Upper lobe of left lung (tissue), 6 donors: ENCODE measurements around the gene OVCH1. TPM values are rescaled to one million over a fixed set of nuclear protein-coding genes. Genes with fewer than 3 reads are reported as not detected.

Experiments used
- ATAC-seq, 2 donors: fragments of 200-7000 bp; cut with Tn5 transposase; one replicate each; pipeline ENCODE4 v1.9.1; 2022; ENCODE audit warnings: mild to moderate bottlenecking in 2 of 2, moderate library complexity in 2 of 2; ENCODE audit not compliant: low FRiP score in 2 of 2
- DNase-seq, 2 donors: peaks; one replicate each; pipeline ENCODE4 v3.0.0-alpha.2; 2019 to 2020
- H3K27ac ChIP-seq, 4 donors: fragments of 200-600 bp; sonication (generic); one replicate each; pipeline ENCODE4 v1.5.1; 2016 to 2019
- H3K27me3 ChIP-seq, 4 donors: fragments of 200-600 bp; sonication (generic); one replicate each; pipeline ENCODE4 v1.5.1; 2017 to 2019
- H3K36me3 ChIP-seq, 4 donors: fragments of 200-600 bp; sonication (generic); one replicate each; pipeline ENCODE4 v1.5.1; 2016 to 2019
- H3K4me1 ChIP-seq, 4 donors: fragments of 200-600 bp; sonication (generic); one replicate each; pipeline ENCODE4 v1.5.1; 2018 to 2019
- H3K4me3 ChIP-seq, 4 donors: fragments of 200-600 bp; sonication (generic); one replicate each; pipeline ENCODE4 v1.5.1; 2017 to 2019; ENCODE audit warnings: mild to moderate bottlenecking in 2 of 4, moderate library complexity in 1 of 4
- H3K9me3 ChIP-seq, 4 donors: fragments of 200-600 bp; sonication (generic); one replicate each; pipeline ENCODE4 v1.5.1; 2018 to 2019
- EP300 ChIP-seq, 4 donors: sonication (generic); formaldehyde crosslinking; IDR thresholded peaks; one replicate each; pipeline ENCODE4 v1.5.1; 2017; ENCODE audit warnings: antibody characterized with exemption in 4 of 4, control low read depth in 2 of 4
- POLR2A ChIP-seq, 4 donors: fragments of 450-650 bp; IDR thresholded peaks; one replicate each; pipeline ENCODE4 v1.5.1; 2016 to 2017; ENCODE audit warnings: antibody characterized with exemption in 4 of 4, mild to moderate bottlenecking in 2 of 4
- POLR2AphosphoS5 ChIP-seq, 2 donors: sonication (generic); formaldehyde crosslinking; IDR thresholded peaks; one replicate each; pipeline ENCODE4 v1.5.1; 2017; ENCODE audit warnings: antibody characterized with exemption in 2 of 2
- WGBS, 2 donors: methylation state at CpG; one replicate each; pipeline ENCODE4 v1.1.5; 2017 to 2018; 5-methylcytosine and 5-hydroxymethylcytosine counted together
- total RNA-seq, 6 donors: library from RNA; depleted of rRNA in 4 of 6; stranded (reverse); fragments of >200 nt in 4 of 6; gene quantifications; one replicate each; pipeline versions ENCODE4 v1.1.0 to v1.2.1, GENCODE V29; 2016 to 2021
- TF ChIP-seq, protein P1 (sequence below), 6 experiments: fragments of 450-650 bp in 4 of 6; fragments of 200-600 bp in 2 of 6; sonication (generic) in 2 of 6; IDR thresholded peaks; one replicate each; pipeline ENCODE4 v1.5.1; 2016 to 2019; ENCODE audit warnings: antibody characterized with exemption in 6 of 6
- donor health status: DM: no; HTN: no; CAD: no; lungs with moderate emphysema.
- donor health status: DM: no; HTN: yes; CAD: no; lungs with severe emphysema.

Gene OVCH1, protein sequence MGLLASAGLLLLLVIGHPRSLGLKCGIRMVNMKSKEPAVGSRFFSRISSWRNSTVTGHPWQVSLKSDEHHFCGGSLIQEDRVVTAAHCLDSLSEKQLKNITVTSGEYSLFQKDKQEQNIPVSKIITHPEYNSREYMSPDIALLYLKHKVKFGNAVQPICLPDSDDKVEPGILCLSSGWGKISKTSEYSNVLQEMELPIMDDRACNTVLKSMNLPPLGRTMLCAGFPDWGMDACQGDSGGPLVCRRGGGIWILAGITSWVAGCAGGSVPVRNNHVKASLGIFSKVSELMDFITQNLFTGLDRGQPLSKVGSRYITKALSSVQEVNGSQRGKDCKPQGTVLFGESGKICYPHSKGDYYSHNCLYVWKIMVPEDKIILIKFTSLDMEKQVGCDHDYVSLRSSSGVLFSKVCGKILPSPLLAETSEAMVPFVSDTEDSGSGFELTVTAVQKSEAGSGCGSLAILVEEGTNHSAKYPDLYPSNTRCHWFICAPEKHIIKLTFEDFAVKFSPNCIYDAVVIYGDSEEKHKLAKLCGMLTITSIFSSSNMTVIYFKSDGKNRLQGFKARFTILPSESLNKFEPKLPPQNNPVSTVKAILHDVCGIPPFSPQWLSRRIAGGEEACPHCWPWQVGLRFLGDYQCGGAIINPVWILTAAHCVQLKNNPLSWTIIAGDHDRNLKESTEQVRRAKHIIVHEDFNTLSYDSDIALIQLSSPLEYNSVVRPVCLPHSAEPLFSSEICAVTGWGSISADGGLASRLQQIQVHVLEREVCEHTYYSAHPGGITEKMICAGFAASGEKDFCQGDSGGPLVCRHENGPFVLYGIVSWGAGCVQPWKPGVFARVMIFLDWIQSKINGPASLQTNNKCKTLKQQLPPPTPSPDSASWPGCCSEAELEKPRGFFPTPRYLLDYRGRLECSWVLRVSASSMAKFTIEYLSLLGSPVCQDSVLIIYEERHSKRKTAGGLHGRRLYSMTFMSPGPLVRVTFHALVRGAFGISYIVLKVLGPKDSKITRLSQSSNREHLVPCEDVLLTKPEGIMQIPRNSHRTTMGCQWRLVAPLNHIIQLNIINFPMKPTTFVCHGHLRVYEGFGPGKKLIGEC
- total RNA-seq, result 1 to 10 TPM; 1.2 to 4.0 (median 2.3) TPM

DNA sequence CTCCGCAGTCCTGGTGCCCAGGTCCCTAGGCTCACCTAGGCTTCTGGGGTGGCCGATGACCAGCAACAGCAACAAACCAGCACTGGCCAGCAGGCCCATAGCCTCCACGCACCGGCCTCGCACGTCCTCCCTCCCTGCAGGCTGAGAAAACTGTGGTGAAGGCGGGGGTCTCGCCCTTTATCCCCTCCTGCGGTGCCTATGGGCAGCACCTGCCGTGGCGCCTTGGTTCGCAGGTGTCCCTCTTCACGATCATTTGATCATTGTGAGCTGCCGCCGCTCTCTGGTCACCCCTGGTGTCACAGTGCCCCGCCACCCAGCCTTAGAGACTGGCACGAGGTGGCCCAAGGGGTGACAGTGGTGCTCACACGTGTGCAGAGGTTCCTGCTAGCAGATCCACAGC lies at the start of gene OVCH1:
TSS of gene OVCH1 (minus strand) at position 99 of the 400 bp plus-strand sequence. CDS start at position 99, 0 bp downstream.
- Histone ChIP-seq H3K9me3 (no peaks in the 10 kb centered on the region), H3K27me3 (no peaks in the 10 kb centered on the region), H3K4me3 (no peak within 1 kb of the TSS), H3K36me3 (no peaks in the 10 kb centered on the region), H3K4me1 (no peaks in the 10 kb centered on the region), H3K27ac (no peak within 1 kb of the TSS)
- no peak for ATAC-seq
- 94 to 96% methylated on average over 17 of the region's 18 CpGs for WGBS, 2 donors
- peak in 1 of 2 donors; percentile 63 for DNase-seq
- TF ChIP-seq, protein P1, sequence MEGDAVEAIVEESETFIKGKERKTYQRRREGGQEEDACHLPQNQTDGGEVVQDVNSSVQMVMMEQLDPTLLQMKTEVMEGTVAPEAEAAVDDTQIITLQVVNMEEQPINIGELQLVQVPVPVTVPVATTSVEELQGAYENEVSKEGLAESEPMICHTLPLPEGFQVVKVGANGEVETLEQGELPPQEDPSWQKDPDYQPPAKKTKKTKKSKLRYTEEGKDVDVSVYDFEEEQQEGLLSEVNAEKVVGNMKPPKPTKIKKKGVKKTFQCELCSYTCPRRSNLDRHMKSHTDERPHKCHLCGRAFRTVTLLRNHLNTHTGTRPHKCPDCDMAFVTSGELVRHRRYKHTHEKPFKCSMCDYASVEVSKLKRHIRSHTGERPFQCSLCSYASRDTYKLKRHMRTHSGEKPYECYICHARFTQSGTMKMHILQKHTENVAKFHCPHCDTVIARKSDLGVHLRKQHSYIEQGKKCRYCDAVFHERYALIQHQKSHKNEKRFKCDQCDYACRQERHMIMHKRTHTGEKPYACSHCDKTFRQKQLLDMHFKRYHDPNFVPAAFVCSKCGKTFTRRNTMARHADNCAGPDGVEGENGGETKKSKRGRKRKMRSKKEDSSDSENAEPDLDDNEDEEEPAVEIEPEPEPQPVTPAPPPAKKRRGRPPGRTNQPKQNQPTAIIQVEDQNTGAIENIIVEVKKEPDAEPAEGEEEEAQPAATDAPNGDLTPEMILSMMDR (IDR thresholded peaks at IDR 0.05), result no peak
- TF ChIP-seq POLR2A (IDR thresholded peaks at IDR 0.05) (no peak), EP300 (IDR thresholded peaks at IDR 0.05) (no peak), POLR2AphosphoS5 (IDR thresholded peaks at IDR 0.05) (no peak)

DNA sequence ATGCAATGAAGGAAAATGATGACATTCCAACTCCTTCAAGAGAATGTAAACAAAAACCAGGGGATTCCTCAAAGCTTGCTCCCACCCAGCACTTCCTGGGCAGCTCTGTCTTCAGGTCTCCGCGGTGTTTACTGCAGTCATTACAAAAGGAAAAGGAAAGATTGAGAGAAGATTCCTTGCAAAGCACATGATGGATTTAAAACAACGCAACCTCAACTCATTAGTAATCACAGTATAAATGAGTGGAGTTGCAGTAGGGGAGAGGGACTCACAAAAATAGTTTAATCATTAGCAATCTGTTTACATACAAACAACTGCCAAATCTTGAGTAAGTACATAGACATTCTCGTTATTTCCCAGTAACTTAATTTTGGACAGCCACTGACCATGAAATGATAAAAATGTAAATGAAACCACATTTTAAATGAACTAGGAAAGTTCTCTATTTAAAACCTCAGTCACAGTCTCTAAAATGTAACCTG lies 49.7 kb upstream of the OVCH1 start:
- no peak for DNase-seq
- Histone ChIP-seq H3K4me1 (peaks cover 10 to 24% (median 20%) of the 10 kb centered on the region in 4 donors), H3K27me3 (no peaks in the 10 kb centered on the region), H3K36me3 (no peaks in the 10 kb centered on the region), H3K27ac (peak overlapping the region in 2 of 4 donors; percentile 8 to 60), H3K4me3 (no peak overlapping the region), H3K9me3 (no peaks in the 10 kb centered on the region)
- ATAC-seq, result peak in 1 of 2 donors; percentile 16
- 36 to 54% methylated on average over 4 of the region's 4 CpGs for WGBS, 2 donors
- peak in 1 of 2 donors; percentile 39 for TF ChIP-seq POLR2AphosphoS5 (IDR thresholded peaks at IDR 0.05)
- TF ChIP-seq, protein P1 (IDR thresholded peaks at IDR 0.05), result no peak

DNA sequence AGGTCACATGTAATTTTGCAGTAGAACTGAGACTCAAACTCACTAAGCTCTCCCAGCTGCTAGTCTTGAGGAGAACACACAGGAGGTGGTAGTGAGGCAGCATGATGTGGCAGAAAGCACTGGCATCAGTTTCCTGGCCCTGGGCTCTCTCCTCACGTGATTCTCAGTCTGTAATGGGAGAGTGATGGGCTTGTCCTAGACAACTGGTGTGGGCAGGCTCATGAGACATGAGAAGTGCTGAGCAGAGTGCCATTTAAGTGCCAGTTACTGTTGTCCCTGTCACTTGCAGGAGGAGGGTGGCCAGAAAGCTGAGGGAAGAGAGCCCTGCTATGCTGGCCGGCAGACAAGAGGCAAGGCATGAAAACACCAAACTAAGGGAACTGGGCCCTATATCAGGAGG lies 48.5 kb upstream of the OVCH1 start:
- H3K27me3 ChIP-seq, result no peaks in the 10 kb centered on the region
- H3K4me1 ChIP-seq, result peaks cover 10 to 24% (median 20%) of the 10 kb centered on the region in 4 donors
- ATAC-seq (no peak), DNase-seq (no peak)
- no peak overlapping the region for H3K4me3 ChIP-seq
- 69 to 74% methylated on average over 2 of the region's 2 CpGs for WGBS, 2 donors
- TF ChIP-seq EP300 (IDR thresholded peaks at IDR 0.05), result no peak
- TF ChIP-seq, protein P1 (IDR thresholded peaks at IDR 0.05), result no peak
- no peak for TF ChIP-seq POLR2AphosphoS5 (IDR thresholded peaks at IDR 0.05)
- TF ChIP-seq POLR2A (IDR thresholded peaks at IDR 0.05), result no peak
- H3K27ac ChIP-seq, result peak overlapping the region in 3 of 4 donors; percentile 8 to 60 (median 21)
- no peaks in the 10 kb centered on the region for H3K36me3 ChIP-seq
- no peaks in the 10 kb centered on the region for H3K9me3 ChIP-seq

DNA sequence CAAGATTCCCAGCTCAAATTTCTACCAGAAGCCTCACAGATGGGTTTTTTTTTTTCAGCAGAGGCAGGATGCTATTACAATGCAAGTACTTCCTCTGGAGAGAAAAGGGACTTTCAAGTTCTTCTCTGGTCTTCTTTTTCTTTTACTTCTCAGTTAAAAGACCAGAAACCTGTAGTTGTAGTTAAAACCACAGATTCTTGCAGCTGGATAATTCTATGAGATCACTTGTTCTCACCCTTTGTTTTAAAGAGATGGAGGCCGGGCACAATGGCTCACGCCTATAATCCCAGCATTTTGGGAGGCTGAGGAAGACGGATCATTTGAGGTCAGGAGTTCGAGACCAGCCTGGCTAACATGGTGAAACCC lies 47.6 kb upstream of the OVCH1 start:
- no peaks in the 10 kb centered on the region for H3K36me3 ChIP-seq
- no peak overlapping the region for H3K4me3 ChIP-seq
- ATAC-seq (no peak), DNase-seq (no peak)
- no peaks in the 10 kb centered on the region for H3K9me3 ChIP-seq
- peaks cover 10 to 24% (median 20%) of the 10 kb centered on the region in 4 donors for H3K4me1 ChIP-seq
- H3K27ac ChIP-seq, result no peak overlapping the region
- 85 to 87% methylated on average over 4 of the region's 4 CpGs for whole genome bisulfite sequencing, 2 donors
- no peak for TF ChIP-seq POLR2AphosphoS5 (IDR thresholded peaks at IDR 0.05)
- no peak for TF ChIP-seq POLR2A (IDR thresholded peaks at IDR 0.05)
- TF ChIP-seq EP300 (IDR thresholded peaks at IDR 0.05), result no peak
- TF ChIP-seq, protein P1 (IDR thresholded peaks at IDR 0.05), result no peak
- no peaks in the 10 kb centered on the region for H3K27me3 ChIP-seq
